ENCODE measurements around the gene ODAD2.

The ODAD2 gene

GRCh38 chr10:27948186-27948585, 50.7 kb downstream of the ODAD2 start:
- Histone ChIP-seq H3K4me2 (ENCODE audit: low read depth, low read length) (no peak overlapping the region), H3F3A (ENCODE audit: insufficient read depth, low read length) (no peaks in the 10 kb centered on the region), H3K9me2 (replicated peaks; ENCODE audit: insufficient read depth, low read length) (no peaks in the 10 kb centered on the region), H3K9me3 (replicated peaks; ENCODE audit: insufficient read depth, low read length) (no peaks in the 10 kb centered on the region), H2AFZ (ENCODE audit: low read length) (no peak overlapping the region), H3K9ac (ENCODE audit: low read length) (no peak overlapping the region), H3K27me3 (replicated peaks; ENCODE audit: insufficient read depth, low read length) (no peaks in the 10 kb centered on the region), H3K79me2 (ENCODE audit: low read length) (no peaks in the 10 kb centered on the region), H3K4me1 (ENCODE audit: low read length) (no peaks in the 10 kb centered on the region), H3K27ac (ENCODE audit: low read length) (no peak overlapping the region), H4K20me1 (ENCODE audit: insufficient read depth, low read length) (no peaks in the 10 kb centered on the region), H3K36me3 (replicated peaks; ENCODE audit: insufficient read depth, low read length) (no peaks in the 10 kb centered on the region), H3K4me3 (ENCODE audit: low read length) (no peak overlapping the region)
- TF ChIP-seq EZH2phosphoT487 (IDR thresholded peaks at IDR 0.05; ENCODE audit: low read length) (no peak), CTCF (IDR thresholded peaks at IDR 0.05; ENCODE audit: low read length) (no peak), EZH2 (optimal IDR thresholded peaks at IDR 0.05; ENCODE audit: low read depth, low read length) (no peak)
- no peak for DNase-seq

DNA sequence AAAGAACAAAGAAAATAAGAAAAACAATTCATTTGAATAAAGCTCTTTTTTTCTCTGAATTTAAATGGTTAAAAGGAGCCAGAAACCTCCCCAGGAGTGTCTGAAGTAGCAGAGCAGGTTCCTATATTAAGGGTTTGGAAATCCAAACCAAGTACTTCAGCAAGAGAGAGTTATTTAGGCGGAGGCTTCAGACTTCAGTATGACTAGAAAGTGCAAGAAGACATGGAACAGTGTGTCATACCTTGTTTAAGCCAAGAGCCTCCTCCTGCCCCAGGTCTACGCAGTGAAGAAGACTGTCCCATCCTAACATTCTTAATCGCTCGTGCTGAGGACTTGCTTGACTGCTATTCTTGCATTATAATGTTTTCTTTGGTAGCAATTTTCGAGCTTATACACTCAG, 51.3 kb downstream of the ODAD2 start:
- TF ChIP-seq CTCF (IDR thresholded peaks at IDR 0.05; ENCODE audit: low read length) (no peak), EZH2 (optimal IDR thresholded peaks at IDR 0.05; ENCODE audit: low read depth, low read length) (no peak), EZH2phosphoT487 (IDR thresholded peaks at IDR 0.05; ENCODE audit: low read length) (no peak)
- Histone ChIP-seq H3K79me2 (ENCODE audit: low read length) (no peaks in the 10 kb centered on the region), H4K20me1 (ENCODE audit: insufficient read depth, low read length) (no peaks in the 10 kb centered on the region), H3K9me3 (replicated peaks; ENCODE audit: insufficient read depth, low read length) (no peaks in the 10 kb centered on the region), H3K36me3 (replicated peaks; ENCODE audit: insufficient read depth, low read length) (no peaks in the 10 kb centered on the region), H3F3A (ENCODE audit: insufficient read depth, low read length) (no peaks in the 10 kb centered on the region), H3K27me3 (replicated peaks; ENCODE audit: insufficient read depth, low read length) (no peaks in the 10 kb centered on the region), H3K27ac (ENCODE audit: low read length) (no peak overlapping the region), H3K4me2 (ENCODE audit: low read depth, low read length) (no peak overlapping the region), H3K9ac (ENCODE audit: low read length) (no peak overlapping the region), H3K4me1 (ENCODE audit: low read length) (no peaks in the 10 kb centered on the region), H3K4me3 (ENCODE audit: low read length) (no peak overlapping the region), H3K9me2 (replicated peaks; ENCODE audit: insufficient read depth, low read length) (no peaks in the 10 kb centered on the region), H2AFZ (ENCODE audit: low read length) (no peak overlapping the region)
- DNase-seq: no peak

DNA sequence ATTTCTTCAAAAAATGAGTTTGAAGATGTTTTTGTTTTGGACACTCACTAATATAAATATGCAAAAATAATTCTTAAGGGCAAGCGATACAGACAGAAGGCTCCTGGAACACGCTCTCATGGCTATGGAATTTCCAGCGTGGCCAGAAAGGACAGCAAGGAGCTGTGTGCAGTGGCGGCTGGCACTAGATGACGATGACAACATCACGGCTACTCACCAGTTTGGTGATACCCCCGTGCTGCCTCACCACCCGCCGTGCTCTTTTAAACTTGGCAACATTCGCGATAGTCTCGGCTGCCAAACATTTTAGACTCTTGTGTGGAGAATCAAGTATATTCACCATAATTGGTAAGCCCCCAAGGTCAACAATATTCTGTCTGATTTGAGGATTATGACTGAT, 54.9 kb downstream of the ODAD2 start:
- H3K9ac ChIP-seq (ENCODE audit: low read length): no peak overlapping the region
- H3K27ac ChIP-seq (ENCODE audit: low read length): no peak overlapping the region
- no peaks in the 10 kb centered on the region for H3F3A ChIP-seq (ENCODE audit: insufficient read depth, low read length)
- H3K79me2 ChIP-seq (ENCODE audit: low read length): no peaks in the 10 kb centered on the region
- H3K27me3 ChIP-seq (replicated peaks; ENCODE audit: insufficient read depth, low read length): no peaks in the 10 kb centered on the region
- DNase-seq: no peak
- H4K20me1 ChIP-seq (ENCODE audit: insufficient read depth, low read length): no peaks in the 10 kb centered on the region
- H3K4me3 ChIP-seq (ENCODE audit: low read length): no peak overlapping the region
- no peak overlapping the region for H3K4me2 ChIP-seq (ENCODE audit: low read depth, low read length)
- H3K4me1 ChIP-seq (ENCODE audit: low read length): no peaks in the 10 kb centered on the region
- H3K36me3 ChIP-seq (replicated peaks; ENCODE audit: insufficient read depth, low read length): no peaks in the 10 kb centered on the region
- H3K9me2 ChIP-seq (replicated peaks; ENCODE audit: insufficient read depth, low read length): no peaks in the 10 kb centered on the region
- TF ChIP-seq EZH2phosphoT487 (IDR thresholded peaks at IDR 0.05; ENCODE audit: low read length) (no peak), EZH2 (optimal IDR thresholded peaks at IDR 0.05; ENCODE audit: low read depth, low read length) (no peak), CTCF (IDR thresholded peaks at IDR 0.05; ENCODE audit: low read length) (no peak)
- H3K9me3 ChIP-seq (replicated peaks; ENCODE audit: insufficient read depth, low read length): no peaks in the 10 kb centered on the region
- H2AFZ ChIP-seq (ENCODE audit: low read length): no peak overlapping the region
